ENCODE data around the gene AGPS.
"Not testable (repeated sequence)": the region's sequence is repeated elsewhere in the genome, so short reads cannot be mapped to it uniquely, and the experiment has no call there.

- not testable (repeated sequence) for TF ChIP-seq CGGBP1 (CRISPR knock-in tag; IDR thresholded peaks at IDR 0.05); FOXM1 (IDR thresholded peaks at IDR 0.05; ENCODE audit: low read depth); FOXM1 (CRISPR knock-in tag; IDR thresholded peaks at IDR 0.05; ENCODE audit: low read depth); POLR2AphosphoS5 (IDR thresholded peaks at IDR 0.05; ENCODE audit: control insufficient read depth, insufficient read depth, low read depth, low read length); JUN (IDR thresholded peaks at IDR 0.05; ENCODE audit: borderline replicate concordance, low read depth, low read length); JUN (CRISPR knock-in tag; IDR thresholded peaks at IDR 0.05; ENCODE audit: borderline replicate concordance); TAF1 (IDR thresholded peaks at IDR 0.05; ENCODE audit: control insufficient read depth, extremely low read depth, insufficient read depth, low read length, severe bottlenecking); FOXK1 (CRISPR knock-in tag; IDR thresholded peaks at IDR 0.05; ENCODE audit: borderline replicate concordance); POLR2AphosphoS2 (IDR thresholded peaks at IDR 0.05; ENCODE audit: low read length)
Measured at GRCh38 chr2:177424620-177425019, 32.0 kb downstream of the AGPS start.
